Activated T-cell treated with anti-CD3 and anti-CD28 coated beads for 1 hour (primary cell): ENCODE results near the gene TANK.

Source experiments
- DNase-seq: peaks from one replicate; pipeline ENCODE4 v3.0.0-alpha.2; 2020; ENCODE audit warnings: low read depth

TANK gene

GRCh38 chr2:161134547-161135518, 25.4 kb upstream of the TANK start:
- no peak for DNase-seq

GRCh38 chr2:161135951-161136593, 24.2 kb upstream of the TANK start:
- DNase-seq = no peak

- no peak for DNase-seq
These were observed 23.4 kb upstream of the TANK start for GRCh38 chr2:161136696-161137324.

- peak; percentile 9 for DNase-seq
These were observed 21.8 kb upstream of the TANK start for GRCh38 chr2:161138429-161138828.

- no peak for DNase-seq
These were observed 20.9 kb upstream of the TANK start for GRCh38 chr2:161139098-161139987.

DNA sequence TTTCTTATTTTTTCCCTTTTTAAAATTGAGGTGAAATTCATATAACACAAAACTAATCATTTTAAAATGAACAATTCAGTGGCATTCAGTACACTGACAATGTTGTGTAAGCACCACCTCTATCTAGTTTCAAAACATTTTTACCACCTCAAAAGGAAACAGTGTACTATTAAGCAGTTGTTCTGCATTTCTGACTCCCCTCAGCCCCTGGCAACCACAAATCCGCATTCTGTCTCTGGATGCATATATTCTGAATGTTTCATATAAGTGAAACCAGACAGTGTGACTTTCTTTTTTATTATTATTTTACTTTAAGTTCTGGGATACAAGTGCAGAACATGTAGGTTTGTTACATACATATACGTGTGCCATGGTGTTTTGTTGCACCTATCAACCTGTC, 19.2 kb upstream of the TANK start:
- no peak for DNase-seq

- no peak for DNase-seq
These were observed 13.9 kb upstream of the TANK start for GRCh38 chr2:161146209-161146775.

DNA sequence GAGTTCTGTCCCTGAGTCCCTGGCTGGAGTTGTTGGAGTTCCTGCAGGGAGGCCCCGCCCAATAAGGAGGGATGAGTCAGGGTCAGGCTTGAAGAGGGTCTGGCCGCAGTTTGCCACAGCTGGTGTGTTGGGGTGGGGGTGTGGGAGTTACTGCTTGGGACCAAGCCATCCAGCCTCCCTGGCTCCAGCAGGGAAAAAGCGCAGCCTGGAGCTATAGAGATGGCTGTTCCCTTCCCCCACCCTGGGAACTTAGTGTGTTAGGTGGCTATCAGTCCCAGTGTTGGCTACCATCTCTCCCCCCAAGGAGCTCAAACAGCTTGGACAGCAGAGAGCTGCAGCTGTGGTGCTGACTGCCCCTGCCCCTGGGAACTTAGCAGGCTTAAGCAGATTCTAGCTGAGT, 13.2 kb upstream of the TANK start:
- DNase-seq = no peak

DNA sequence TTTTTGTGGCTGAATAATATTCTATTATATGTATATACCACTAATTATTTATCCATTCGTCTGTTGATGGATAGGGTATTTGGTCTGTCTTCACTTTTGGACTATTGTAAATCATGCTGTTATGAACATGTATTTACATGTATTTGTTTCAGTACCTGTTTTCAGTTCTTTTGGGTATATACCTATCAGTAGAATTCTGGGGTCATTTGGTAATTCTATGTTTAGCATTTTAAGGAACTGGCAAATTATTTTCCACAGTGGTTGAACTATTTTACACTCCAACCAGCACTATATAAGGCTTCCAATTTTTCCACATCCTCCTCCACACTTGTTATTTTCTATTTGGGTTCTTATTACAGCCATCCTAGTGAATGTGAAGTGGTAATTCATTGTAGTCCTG, 12.4 kb upstream of the TANK start:
- no peak for DNase-seq

DNA sequence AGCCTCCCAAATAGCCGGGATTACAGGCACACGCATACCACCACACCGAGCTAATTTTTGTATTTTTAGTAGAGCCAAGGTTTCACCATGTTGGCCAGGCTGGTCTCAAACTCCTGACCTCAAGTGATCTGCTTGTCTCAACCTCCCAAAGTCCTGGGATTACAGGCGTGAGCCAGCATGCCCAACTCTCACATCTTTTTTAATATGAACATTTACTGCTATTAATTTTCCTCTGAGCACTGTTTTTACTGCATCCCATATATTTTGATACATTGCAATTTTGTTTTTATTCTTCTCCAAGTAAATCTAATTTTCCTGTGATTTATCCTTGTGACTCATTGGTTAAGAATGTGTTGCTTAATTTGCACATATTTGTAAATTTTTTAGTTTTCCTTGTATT, 9.5 kb upstream of the TANK start:
- DNase-seq = no peak

- no peak for DNase-seq
These were observed 7.9 kb upstream of the TANK start for GRCh38 chr2:161152302-161152701.

DNA sequence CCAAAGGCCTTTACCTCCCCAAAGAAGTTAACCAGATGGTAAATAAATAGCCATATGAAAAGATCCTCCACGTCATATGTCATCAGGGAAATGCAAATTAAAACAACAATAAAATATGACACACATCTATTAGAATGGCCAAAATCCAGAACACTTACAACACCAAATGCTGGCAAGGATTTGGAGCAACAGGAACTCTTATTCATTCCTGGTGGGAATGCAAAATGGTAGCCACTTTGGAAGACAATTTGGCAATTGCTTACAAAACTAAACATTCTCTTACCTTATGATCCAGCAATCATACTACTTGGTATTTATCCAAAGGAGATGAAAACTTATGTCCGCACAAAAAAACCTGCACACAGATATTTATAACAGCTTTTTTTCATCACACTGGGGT, 1.3 kb upstream of the TANK start:
- no peak for DNase-seq

DNA sequence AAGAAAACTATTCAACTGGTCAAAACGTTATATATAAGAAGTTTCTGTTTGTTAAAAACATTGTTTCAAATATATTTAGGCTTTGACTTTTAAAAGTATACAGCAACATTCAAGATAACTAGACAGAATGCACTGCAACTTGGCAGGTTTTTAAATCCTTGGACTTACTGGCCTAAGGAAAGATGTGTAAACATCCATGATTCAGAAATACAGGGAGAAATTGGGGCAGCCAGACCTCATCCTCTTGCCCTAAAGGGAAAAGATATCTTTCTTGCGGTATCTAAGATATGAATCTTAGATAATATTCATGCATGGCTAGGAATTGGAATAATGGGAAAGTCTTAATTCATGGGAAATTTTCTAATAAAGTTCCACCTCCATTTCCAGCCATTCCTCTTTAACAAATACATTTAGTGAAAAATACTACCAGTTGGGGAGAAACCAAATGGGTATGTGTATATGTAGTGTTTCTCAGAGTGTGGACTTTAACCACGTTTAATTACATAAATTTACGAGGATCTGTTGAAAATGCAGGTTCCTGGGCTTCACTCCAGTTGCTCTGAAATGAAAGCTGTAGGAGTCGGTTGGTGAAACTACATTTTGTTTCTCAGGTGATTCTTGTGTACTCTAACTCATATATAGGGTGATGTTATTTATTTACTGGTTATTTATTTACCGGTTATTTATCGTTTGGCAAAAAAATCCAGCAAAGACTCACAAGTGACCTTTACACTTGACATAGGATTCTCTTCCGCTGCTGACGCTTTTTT, 587 bp upstream of the TANK start:
- DNase-seq = no peak

- DNase-seq = no peak
These were observed 962 bp downstream of the TANK start for GRCh38 chr2:161161074-161161706.

DNA sequence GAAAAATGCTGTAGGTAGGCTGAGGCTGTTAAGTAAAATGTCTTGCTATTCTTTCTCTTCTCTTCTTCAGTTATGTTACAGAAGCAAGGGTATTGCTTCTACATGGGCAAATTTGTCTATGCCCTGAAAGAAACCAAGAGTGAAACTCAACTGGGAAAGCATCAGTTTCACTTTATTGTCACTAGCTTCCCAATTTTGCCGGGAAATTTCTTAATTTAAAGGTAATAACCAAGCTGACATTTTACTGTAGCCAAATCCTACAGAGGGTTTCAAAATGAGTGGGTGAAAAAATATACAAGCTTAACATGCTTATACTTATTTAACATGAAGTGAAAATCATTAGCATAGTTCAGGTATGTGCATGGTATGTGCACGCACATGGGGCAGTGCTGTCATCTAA, 3.2 kb downstream of the TANK start:
- no peak for DNase-seq

DNA sequence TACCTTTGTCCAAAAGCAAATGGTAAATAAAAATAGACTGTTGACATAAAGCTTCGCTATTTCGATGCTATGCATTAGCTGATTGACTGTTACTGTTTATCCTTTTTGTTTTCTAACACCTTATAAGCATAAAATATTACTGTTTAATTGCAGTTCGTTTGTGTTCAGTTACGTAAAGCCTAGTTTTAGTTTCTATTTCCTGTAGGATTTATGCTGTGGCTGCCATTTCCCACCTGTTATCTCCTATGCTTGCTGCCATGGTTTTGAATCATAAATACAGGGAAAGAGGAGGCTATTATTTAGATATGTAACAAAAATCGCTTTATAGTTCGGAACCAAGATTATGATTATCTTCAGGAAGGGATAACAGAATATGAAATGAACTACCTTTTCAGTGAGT, 3.9 kb downstream of the TANK start:
- no peak for DNase-seq

DNA sequence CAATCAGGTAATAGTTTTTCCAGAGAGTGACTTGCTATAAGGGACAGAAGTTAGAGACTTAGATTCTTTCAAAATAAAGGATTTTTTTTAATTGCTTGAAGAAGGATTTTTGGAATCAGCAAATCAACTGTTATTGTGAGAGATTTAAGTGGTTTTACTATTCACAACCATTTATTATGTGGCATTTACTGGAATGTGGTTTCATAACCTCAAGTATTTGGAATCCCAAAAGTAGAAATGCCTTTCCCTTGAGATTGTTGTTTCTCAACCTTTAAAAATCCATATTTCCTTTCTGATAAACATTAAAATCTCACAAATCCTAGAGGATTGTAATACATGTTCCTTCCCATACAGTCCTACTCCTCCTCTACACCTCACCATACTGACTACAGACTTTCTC, 5.0 kb downstream of the TANK start:
- DNase-seq = no peak

GRCh38 chr2:161165811-161166210, 5.6 kb downstream of the TANK start:
- DNase-seq = no peak

DNA sequence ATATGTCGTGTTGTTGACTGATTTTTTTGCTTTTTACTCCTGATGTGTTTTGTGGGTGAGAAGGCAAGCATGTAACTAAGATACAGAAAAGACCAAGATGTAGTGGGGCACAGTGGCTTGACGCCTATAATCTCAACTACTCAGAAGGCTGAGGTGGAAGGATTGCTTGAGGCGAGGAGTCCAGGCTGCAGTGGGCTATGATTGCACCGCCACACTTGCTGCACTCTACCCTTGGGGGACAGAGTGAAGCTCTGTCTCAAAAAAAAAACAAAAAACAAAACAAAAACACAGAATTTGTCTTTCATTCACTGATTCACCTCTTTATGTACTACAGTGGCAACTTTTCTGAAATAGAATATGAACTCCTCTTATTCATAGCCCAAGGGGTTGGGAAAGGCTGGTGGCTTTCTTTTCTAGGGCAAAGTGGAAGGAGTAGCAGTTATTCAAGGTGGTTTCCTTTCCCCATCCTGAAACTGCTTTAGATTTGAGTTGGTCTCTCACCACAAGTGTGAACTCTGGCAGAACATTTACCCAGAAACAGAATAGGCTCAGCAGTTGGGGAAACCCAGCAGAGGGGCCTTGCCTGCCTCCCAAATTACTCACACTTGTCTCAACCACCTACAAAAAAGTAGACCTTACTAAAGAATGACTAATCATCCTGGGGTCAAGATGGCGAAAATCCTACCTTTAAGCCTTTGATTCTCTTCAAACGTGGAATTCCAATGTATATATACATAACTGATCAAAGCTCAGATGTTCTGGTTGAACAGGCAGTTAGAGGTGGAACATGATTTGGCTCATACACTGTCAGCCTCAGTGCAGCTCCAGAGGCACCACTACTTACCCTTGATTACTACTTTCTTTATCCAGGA, 6.5 kb downstream of the TANK start:
- DNase-seq = no peak
